Mesendoderm (in vitro differentiated cells): ENCODE measurements around the gene SFMBT2.
A peak's percentile ranks its signal among the peaks of the same experiment; 100 is the strongest.

ENCODE experiments used
- DNase-seq: peaks from one replicate; pipeline ENCODE4 v3.0.0; 2013
- H2AK5ac ChIP-seq: 2 replicates; pipeline ENCODE4 v1.6.1; 2013; ENCODE audit warnings: low read length, inconsistent platforms
- H2BK120ac ChIP-seq: 2 replicates; pipeline ENCODE4 v1.6.1; 2013; ENCODE audit warnings: low read depth, mild to moderate bottlenecking, low read length, moderate library complexity, mixed read lengths
- H2BK15ac ChIP-seq: replicated peaks from 2 replicates; pipeline ENCODE4 v1.6.1; 2013; ENCODE audit warnings: low read depth, mild to moderate bottlenecking, moderate library complexity
- H2BK5ac ChIP-seq: 2 replicates; pipeline ENCODE4 v1.6.1; 2013; ENCODE audit warnings: low read length, inconsistent platforms
- H3K18ac ChIP-seq: 2 replicates; pipeline ENCODE4 v1.6.1; 2013; ENCODE audit warnings: mild to moderate bottlenecking, low read length, mixed read lengths
- H3K23ac ChIP-seq: one replicate; pipeline ENCODE4 v1.6.1; 2013; ENCODE audit warnings: low read length
- H3K27ac ChIP-seq: 2 replicates; pipeline ENCODE4 v1.5.1; 2013; ENCODE audit warnings: low read depth, mild to moderate bottlenecking, inconsistent platforms, low read length, moderate library complexity
- H3K27me3 ChIP-seq: 2 replicates; pipeline ENCODE4 v1.6.1; 2013; ENCODE audit warnings: low read length, control low read depth, mild to moderate bottlenecking, inconsistent platforms; ENCODE audit not compliant: insufficient read depth, poor library complexity
- H3K36me3 ChIP-seq: 2 replicates; pipeline ENCODE4 v1.6.1; 2013; ENCODE audit warnings: low read length, inconsistent platforms; ENCODE audit not compliant: control insufficient read depth, insufficient read depth
- H3K4ac ChIP-seq: one replicate; pipeline ENCODE4 v1.6.1; 2013; ENCODE audit warnings: low read depth, mild to moderate bottlenecking, low read length, moderate library complexity
- H3K4me1 ChIP-seq: 2 replicates; pipeline ENCODE4 v1.6.1; 2013; ENCODE audit warnings: low read depth, low read length, inconsistent platforms; ENCODE audit not compliant: control insufficient read depth
- H3K4me2 ChIP-seq: 2 replicates; pipeline ENCODE4 v1.6.1; 2013; ENCODE audit warnings: low read length
- H3K4me3 ChIP-seq: 2 replicates; pipeline ENCODE4 v1.5.1; 2013; ENCODE audit warnings: mild to moderate bottlenecking, low read length
- H3K56ac ChIP-seq: one replicate; pipeline ENCODE4 v1.6.1; 2013; ENCODE audit warnings: low read length
- H3K79me1 ChIP-seq: 2 replicates; pipeline ENCODE4 v1.6.1; 2013; ENCODE audit warnings: low read length, inconsistent platforms
- H3K79me2 ChIP-seq: 2 replicates; pipeline ENCODE4 v1.6.1; 2013; ENCODE audit warnings: mild to moderate bottlenecking, low read length; ENCODE audit not compliant: control insufficient read depth, insufficient read depth
- H3K9ac ChIP-seq: 2 replicates; pipeline ENCODE4 v1.6.1; 2013; ENCODE audit warnings: low read length, inconsistent platforms
- H4K5ac ChIP-seq: one replicate; pipeline ENCODE4 v1.6.1; 2013; ENCODE audit warnings: low read length
- H4K8ac ChIP-seq: one replicate; pipeline ENCODE4 v1.6.1; 2013; ENCODE audit warnings: low read depth, mild to moderate bottlenecking, control low read depth, low read length, moderate library complexity
- WGBS: extraction: QIAGEN DNeasy Blood & Tissue Kit; methylation state at CpG from one replicate; pipeline ENCODE4 v1.1.7; 2013; ENCODE audit warnings: low lambda C conversion rate, missing lambda C conversion rate; ENCODE audit not compliant: insufficient coverage; ENCODE audit errors: extremely low coverage; 5-methylcytosine and 5-hydroxymethylcytosine counted together

Gene SFMBT2

GRCh38 chr10:7233259-7233991 is 177.4 kb downstream of the SFMBT2 start:
- Histone ChIP-seq H3K36me3 (no peaks in the 10 kb centered on the region), H3K18ac (no peak overlapping the region), H3K4me3 (no peak overlapping the region), H3K4me2 (no peak overlapping the region), H3K4me1 (no peaks in the 10 kb centered on the region), H2BK15ac (no peak overlapping the region), H3K79me1 (no peaks in the 10 kb centered on the region), H3K9ac (no peak overlapping the region), H3K79me2 (no peaks in the 10 kb centered on the region), H3K27ac (no peak overlapping the region), H4K8ac (no peak overlapping the region), H2BK120ac (no peak overlapping the region), H2AK5ac (no peak overlapping the region), H2BK5ac (no peak overlapping the region), H3K4ac (no peak overlapping the region), H3K27me3 (no peaks in the 10 kb centered on the region), H3K56ac (no peak overlapping the region), H3K23ac (no peak overlapping the region), H4K5ac (no peak overlapping the region)
- WGBS: no CpG with 5 or more reads among the region's 4 CpGs
- peak; percentile 13 for DNase-seq

GRCh38 chr10:7231509-7232414 is 179.1 kb downstream of the SFMBT2 start:
- Histone ChIP-seq H3K4me1 (no peaks in the 10 kb centered on the region), H4K5ac (no peak overlapping the region), H3K27ac (no peak overlapping the region)

GRCh38 chr10:7230951-7231350 is 179.9 kb downstream of the SFMBT2 start:
- Histone ChIP-seq H3K18ac (no peak overlapping the region), H3K27ac (no peak overlapping the region), H3K4me1 (no peaks in the 10 kb centered on the region), H3K23ac (no peak overlapping the region), H4K5ac (no peak overlapping the region), H2BK120ac (no peak overlapping the region), H3K36me3 (no peaks in the 10 kb centered on the region), H3K56ac (no peak overlapping the region), H3K79me2 (no peaks in the 10 kb centered on the region), H3K4me2 (no peak overlapping the region), H3K79me1 (no peaks in the 10 kb centered on the region), H3K4me3 (no peak overlapping the region), H3K4ac (no peak overlapping the region), H2BK5ac (no peak overlapping the region), H2AK5ac (no peak overlapping the region), H4K8ac (no peak overlapping the region), H3K9ac (no peak overlapping the region), H2BK15ac (no peak overlapping the region), H3K27me3 (no peaks in the 10 kb centered on the region)
- no CpG with 5 or more reads among the region's 4 CpGs for WGBS
- no peak for DNase-seq

More at GRCh38 chr10:7231509-7232414, 179.1 kb downstream of the SFMBT2 start:
- no peaks in the 10 kb centered on the region for H3K79me2 ChIP-seq
- no peak overlapping the region for H3K9ac ChIP-seq
- no peak overlapping the region for H3K23ac ChIP-seq
- no peaks in the 10 kb centered on the region for H3K79me1 ChIP-seq
- no peak overlapping the region for H2AK5ac ChIP-seq
- H2BK15ac ChIP-seq: no peak overlapping the region
- peak; percentile 22 for DNase-seq
- no peak overlapping the region for H2BK120ac ChIP-seq
- no peaks in the 10 kb centered on the region for H3K36me3 ChIP-seq
- H2BK5ac ChIP-seq: no peak overlapping the region
- no peak overlapping the region for H3K4me2 ChIP-seq
- no peak overlapping the region for H3K4ac ChIP-seq
- no CpG with 5 or more reads among the region's 9 CpGs for WGBS
- no peak overlapping the region for H3K18ac ChIP-seq
- no peak overlapping the region for H4K8ac ChIP-seq
- no peak overlapping the region for H3K56ac ChIP-seq
- no peak overlapping the region for H3K4me3 ChIP-seq
- H3K27me3 ChIP-seq: no peaks in the 10 kb centered on the region

- Histone ChIP-seq H2BK15ac (no peak overlapping the region), H4K5ac (no peak overlapping the region), H4K8ac (no peak overlapping the region), H2BK120ac (no peak overlapping the region), H2BK5ac (no peak overlapping the region), H3K9ac (no peak overlapping the region), H3K36me3 (no peaks in the 10 kb centered on the region), H2AK5ac (no peak overlapping the region), H3K4ac (no peak overlapping the region), H3K27ac (no peak overlapping the region), H3K79me2 (no peaks in the 10 kb centered on the region), H3K4me1 (no peaks in the 10 kb centered on the region), H3K4me3 (no peak overlapping the region), H3K18ac (no peak overlapping the region), H3K4me2 (no peak overlapping the region), H3K23ac (no peak overlapping the region), H3K56ac (no peak overlapping the region), H3K27me3 (no peaks in the 10 kb centered on the region), H3K79me1 (no peaks in the 10 kb centered on the region)
- WGBS: no CpG with 5 or more reads among the region's 4 CpGs
- DNase-seq: no peak
These were observed 180.8 kb downstream of the SFMBT2 start for GRCh38 chr10:7230036-7230435.

- no peak overlapping the region for H2AK5ac ChIP-seq
- no peak overlapping the region for H2BK120ac ChIP-seq
- H2BK15ac ChIP-seq: no peak overlapping the region
- no peak overlapping the region for H3K56ac ChIP-seq
- no peaks in the 10 kb centered on the region for H3K79me1 ChIP-seq
- no CpG with 5 or more reads among the region's 8 CpGs for WGBS
- no peak overlapping the region for H3K9ac ChIP-seq
- H3K79me2 ChIP-seq: no peaks in the 10 kb centered on the region
- no peaks in the 10 kb centered on the region for H3K36me3 ChIP-seq
- H3K23ac ChIP-seq: no peak overlapping the region
- H3K27me3 ChIP-seq: no peaks in the 10 kb centered on the region
- no peak overlapping the region for H3K4me2 ChIP-seq
- no peak overlapping the region for H3K27ac ChIP-seq
- H3K4me1 ChIP-seq: no peaks in the 10 kb centered on the region
- H4K8ac ChIP-seq: no peak overlapping the region
- DNase-seq: no peak
- H3K18ac ChIP-seq: no peak overlapping the region
- H2BK5ac ChIP-seq: no peak overlapping the region
- H3K4me3 ChIP-seq: no peak overlapping the region
- H4K5ac ChIP-seq: no peak overlapping the region
- H3K4ac ChIP-seq: no peak overlapping the region
These were observed 185.7 kb downstream of the SFMBT2 start for GRCh38 chr10:7225133-7225532.
